CD4-positive, alpha-beta T cell (primary cell): ENCODE data around the gene ITPR3. TPM values are rescaled to one million over a fixed set of nuclear protein-coding genes. Genes with fewer than 3 reads are reported as not detected.

ENCODE experiments used
- ATAC-seq: fragments of 200-7000 bp; cut with Tn5 transposase; one replicate; pipeline ENCODE4 v1.10.0; 2022; ENCODE audit warnings: mild to moderate bottlenecking; ENCODE audit not compliant: poor library complexity
- CTCF ChIA-PET: fragments of 350-600 bp; sonication (Branson Sonifier 250); formaldehyde crosslinking; loops from one replicate; lab custom pipeline; 2021; ENCODE audit warnings: antibody characterized with exemption, inconsistent platforms; lab: Charles Lee
- POLR2A ChIA-PET: fragments of 350-600 bp; sonication (Branson Sonifier 250); formaldehyde crosslinking; loops from one replicate; lab custom pipeline; 2021; ENCODE audit warnings: antibody characterized with exemption, inconsistent platforms; lab: Charles Lee
- DNase-seq, 14 experiments: peaks; one replicate each; pipeline ENCODE4 v3.0.0-alpha.2; 2013 to 2020; ENCODE audit warnings: mixed read lengths in 2 of 14
- H3K27ac ChIP-seq, 2 donors: one replicate each; pipeline versions ENCODE4 v1.5.1 to v1.7.0; 2013; ENCODE audit warnings: low read length in 2 of 2, low read depth in 1 of 2, mild to moderate bottlenecking in 1 of 2
- H3K27me3 ChIP-seq, 2 experiments: 1 replicate in 1 of 2; 2 replicates in 1 of 2; pipeline versions ENCODE4 v1.6.1 to v1.7.0; 2013; ENCODE audit warnings: low read length in 2 of 2, control low read depth in 1 of 2, mild to moderate bottlenecking in 1 of 2, moderate library complexity in 1 of 2; ENCODE audit not compliant: insufficient read depth in 2 of 2, control insufficient read depth in 1 of 2
- H3K36me3 ChIP-seq: one replicate; pipeline ENCODE4 v1.6.1; 2013; ENCODE audit warnings: low read length, control low read depth; ENCODE audit not compliant: insufficient read depth
- H3K4me1 ChIP-seq: one replicate; pipeline ENCODE4 v1.6.1; 2013; ENCODE audit warnings: low read length, control low read depth; ENCODE audit not compliant: insufficient read depth
- H3K4me3 ChIP-seq: one replicate; pipeline ENCODE4 v1.5.1; 2013; ENCODE audit warnings: mild to moderate bottlenecking, low read length, moderate library complexity
- H3K9me3 ChIP-seq, 2 experiments: 1 replicate in 1 of 2; 2 replicates in 1 of 2; pipeline versions ENCODE4 v1.6.1 to v1.7.0; 2013; ENCODE audit warnings: low read length in 2 of 2, mild to moderate bottlenecking in 2 of 2, control low read depth in 1 of 2, moderate library complexity in 1 of 2; ENCODE audit not compliant: control insufficient read depth in 1 of 2, insufficient read depth in 1 of 2
- H3K27ac Mint-ChIP-seq: one replicate; pipeline ENCODE4 v1.8.0; 2020; ENCODE audit warnings: mixed read lengths
- H3K27me3 Mint-ChIP-seq: one replicate; pipeline ENCODE4 v1.8.0; 2021; ENCODE audit warnings: mixed read lengths
- H3K36me3 Mint-ChIP-seq: one replicate; pipeline ENCODE4 v1.8.0; 2021; ENCODE audit warnings: low read depth, mixed read lengths
- H3K4me1 Mint-ChIP-seq: one replicate; pipeline ENCODE4 v1.8.0; 2021; ENCODE audit warnings: low read depth, mixed read lengths
- H3K4me3 Mint-ChIP-seq: one replicate; pipeline ENCODE4 v1.8.0; 2020; ENCODE audit warnings: mild to moderate bottlenecking, mixed read lengths
- H3K9me3 Mint-ChIP-seq: one replicate; pipeline ENCODE4 v1.8.0; 2020; ENCODE audit warnings: mixed read lengths
- CTCF ChIP-seq: fragments of 200-600 bp; IDR thresholded peaks from one replicate; pipeline ENCODE4 v1.8.0; 2022; ENCODE audit warnings: antibody characterized with exemption, mild to moderate bottlenecking
- intact Hi-C, 2 experiments: fragments of 100-400 bp; cut with DNase I in 1 of 2; cut with micrococcal nuclease in 1 of 2; formaldehyde crosslinking; loops; one replicate each; pipeline versions ENCODE4 v1.15.1 to v1.9.0; 2023 to 2025; cut with DNase I, micrococcal nuclease
- total RNA-seq, 174 experiments: library from RNA in 2 of 174; stranded (reverse) in 2 of 174; gene quantifications; one replicate each; pipeline ENCODE4 v1.2.3 and lab custom pipeline; 2021 to 2026

The ITPR3 gene
- total RNA-seq, 2 experiments from 2014 or later, result 44.5 to 45.5 TPM

DNA sequence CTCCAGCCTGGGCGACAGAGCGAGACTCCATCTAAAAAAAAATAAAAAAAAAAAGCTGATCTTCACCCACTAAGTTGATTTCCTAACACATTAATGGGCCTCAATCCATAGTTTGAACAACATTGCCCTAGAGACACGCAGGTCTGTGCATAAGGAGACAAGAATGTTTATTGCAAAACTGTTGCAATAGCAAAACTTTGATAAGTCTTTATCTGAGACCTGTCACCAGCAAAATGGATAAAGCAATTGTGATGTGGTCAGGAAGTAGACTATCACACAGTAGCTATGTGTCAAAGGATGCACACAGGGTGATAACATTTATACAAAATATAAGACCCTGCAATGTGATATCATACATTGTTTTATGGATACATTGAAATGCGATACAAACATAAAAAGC lies 4.2 kb upstream of the ITPR3 start:
- ATAC-seq, result no peak
- no peaks in the 10 kb centered on the region for H3K36me3 ChIP-seq
- Mint-ChIP-seq H3K4me3 (no peak overlapping the region), H3K36me3 (peaks cover 10% of the 10 kb centered on the region), H3K27me3 (no peaks in the 10 kb centered on the region), H3K4me1 (peaks cover 12% of the 10 kb centered on the region), H3K9me3 (no peaks in the 10 kb centered on the region), H3K27ac (no peak overlapping the region)
- H3K27me3 ChIP-seq, result no peaks in the 10 kb centered on the region
- peaks cover 0 to 5% of the 10 kb centered on the region in 2 experiments for H3K9me3 ChIP-seq
- H3K27ac ChIP-seq, result no peak overlapping the region
- POLR2A ChIA-PET, result no interaction called here
- CTCF ChIA-PET, result interaction anchor here (0.6 kb wide), 1 partner anchor 37 kb away, joined by 3 read pairs; the partner anchor contains the start of gene BAK1
- peaks cover 22% of the 10 kb centered on the region for H3K4me1 ChIP-seq
- peak in 1 of 14 experiments; percentile 31 for DNase-seq
- no peak for TF ChIP-seq CTCF
- no peak overlapping the region for H3K4me3 ChIP-seq
- intact Hi-C loops, result no loop called here

GRCh38 chr6:33619166-33619840 lies 1.8 kb upstream of the ITPR3 start:
- ATAC-seq (no peak), DNase-seq (no peak)
- no peaks in the 10 kb centered on the region for H3K27me3 Mint-ChIP-seq
- H3K36me3 ChIP-seq, result peaks cover 4% of the 10 kb centered on the region
- H3K4me3 Mint-ChIP-seq, result peak overlapping the region; percentile 95
- intact Hi-C loops, result no loop called here
- H3K36me3 Mint-ChIP-seq, result peaks cover 30% of the 10 kb centered on the region
- H3K27me3 ChIP-seq, result no peaks in the 10 kb centered on the region
- ChIA-PET CTCF (interaction anchor here (1.1 to 1.4 kb wide), 2 partner anchors 29 to 92 kb away, joined by 3 read pairs; partner anchors contain the start of gene UQCC2), POLR2A (interaction anchor here (0.9 to 1.4 kb wide), 3 partner anchors 13 to 75 kb away, joined by 3 read pairs; no protein-coding TSS in a partner anchor)
- peaks cover 46% of the 10 kb centered on the region for H3K4me1 ChIP-seq
- H3K27ac ChIP-seq, result peak overlapping the region in 1 of 2 donors; percentile 13
- H3K4me1 Mint-ChIP-seq, result peaks cover 35% of the 10 kb centered on the region
- H3K4me3 ChIP-seq, result no peak overlapping the region
- H3K27ac Mint-ChIP-seq, result peak overlapping the region; percentile 83
- H3K9me3 ChIP-seq, result no peaks in the 10 kb centered on the region
- H3K9me3 Mint-ChIP-seq, result no peaks in the 10 kb centered on the region
- TF ChIP-seq CTCF, result no peak

DNA sequence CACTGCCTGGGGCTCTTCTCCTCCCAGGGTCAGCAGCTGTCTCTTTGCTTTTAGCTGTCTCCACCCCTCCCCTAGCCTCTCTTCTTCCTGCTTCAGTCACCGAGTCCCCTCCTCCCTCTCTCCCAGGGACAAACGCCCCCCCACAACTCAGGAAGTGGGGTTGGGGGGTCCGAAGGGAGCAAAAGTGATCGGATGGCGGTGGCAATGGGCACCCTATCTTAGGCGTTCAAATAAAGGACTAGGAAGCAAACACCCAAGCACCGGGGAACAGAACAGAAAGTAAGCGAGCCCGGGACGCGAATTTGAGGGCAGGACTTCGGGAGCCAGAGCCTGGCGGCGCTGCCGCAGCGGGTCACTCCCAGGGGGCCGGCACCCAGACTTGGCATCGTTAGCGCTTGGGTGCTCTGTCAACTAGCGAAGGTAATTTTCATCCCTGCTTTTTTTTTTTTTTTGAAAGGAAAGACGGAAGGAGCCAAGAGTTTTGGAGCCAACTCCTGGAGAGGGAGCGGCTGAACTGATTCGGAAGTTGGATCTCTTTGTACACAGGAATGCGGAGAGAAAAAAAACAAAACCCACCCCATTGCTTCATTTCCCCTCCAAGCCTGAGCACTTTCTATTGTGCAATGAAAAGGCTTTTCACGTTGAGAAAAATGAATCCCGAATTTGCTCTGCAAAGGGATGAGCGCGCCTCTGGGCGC lies 815 bp upstream of the ITPR3 start:
- H3K27ac Mint-ChIP-seq, result peak overlapping the region; percentile 83
- no peak for TF ChIP-seq CTCF
- H3K36me3 ChIP-seq, result peaks cover 9% of the 10 kb centered on the region
- H3K27ac ChIP-seq, result peak overlapping the region; percentile 12 to 30
- H3K27me3 Mint-ChIP-seq, result no peaks in the 10 kb centered on the region
- DNase-seq (peak in 7 of 14 experiments; percentile 15 to 66 (median 48)), ATAC-seq (no peak)
- H3K4me3 ChIP-seq, result peak overlapping the region; percentile 60
- H3K4me1 ChIP-seq, result peaks cover 53% of the 10 kb centered on the region
- ChIA-PET CTCF (interaction anchor here (1.0 to 1.4 kb wide), 6 partner anchors 28 to 372 kb away, joined by 3 to 5 read pairs (median 4); partner anchors contain the start of genes BAK1 and UQCC2), POLR2A (interaction anchor here (0.8 to 3.1 kb wide), 17 partner anchors 9 to 1268 kb away, joined by 3 to 22 read pairs (median 10); partner anchors contain the start of genes B3GALT4, BAK1, LEMD2 and TAF11)
- H3K9me3 Mint-ChIP-seq, result no peaks in the 10 kb centered on the region
- peaks cover 42% of the 10 kb centered on the region for H3K4me1 Mint-ChIP-seq
- no peaks in the 10 kb centered on the region for H3K27me3 ChIP-seq
- peak overlapping the region; percentile 95 for H3K4me3 Mint-ChIP-seq
- intact Hi-C loops, result loop anchor here (2.0 to 5.0 kb wide), 2 partner anchors 14 to 72 kb away; no protein-coding TSS in a partner anchor
- peaks cover 32% of the 10 kb centered on the region for H3K36me3 Mint-ChIP-seq
- no peaks in the 10 kb centered on the region for H3K9me3 ChIP-seq
